Stimulated activated CD4-positive, alpha-beta T cell treated with anti-CD3 and anti-CD28 coated beads, Interleukin-2, amount 100 ng/mL, for 24 hours (primary cell): ENCODE results near the gene MAGEB2.
"Not testable (repeated sequence)": the region's sequence is repeated elsewhere in the genome, so short reads cannot be mapped to it uniquely, and the experiment has no call there.

Experiments used
- DNase-seq, 2 donors: peaks; one replicate each; pipeline ENCODE4 v3.0.0-alpha.2; 2020

MAGEB2 gene

DNA sequence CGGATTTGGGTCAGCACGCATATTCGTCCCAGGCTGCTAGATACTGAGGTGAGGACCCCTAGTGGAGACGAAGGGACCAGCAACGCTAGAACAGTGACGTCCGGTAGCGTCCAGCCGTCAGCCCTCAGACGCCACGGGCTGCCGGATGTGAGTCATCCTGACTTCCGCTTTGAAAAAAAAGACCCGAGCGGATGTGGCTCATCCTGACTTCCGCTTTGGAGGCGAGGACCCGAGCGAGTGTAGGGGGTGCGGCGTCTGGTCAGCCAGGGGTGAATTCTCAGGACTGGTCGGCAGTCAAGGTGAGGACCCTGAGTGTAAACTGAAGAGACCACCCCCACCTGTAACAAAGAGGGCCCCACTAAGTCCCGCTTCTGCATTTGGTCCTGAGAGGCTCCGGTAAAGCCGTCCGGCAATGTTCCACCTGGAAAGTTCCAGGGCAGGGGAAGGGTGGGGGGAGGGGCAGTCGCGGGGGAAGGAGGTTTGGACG is at the start of gene MAGEB2:
Gene MAGEB2 (plus strand): TSS at position 207 of the 487 bp plus-strand sequence. CDS start 3,018 bp downstream, outside the sequence.
- DNase-seq: no peak

DNA sequence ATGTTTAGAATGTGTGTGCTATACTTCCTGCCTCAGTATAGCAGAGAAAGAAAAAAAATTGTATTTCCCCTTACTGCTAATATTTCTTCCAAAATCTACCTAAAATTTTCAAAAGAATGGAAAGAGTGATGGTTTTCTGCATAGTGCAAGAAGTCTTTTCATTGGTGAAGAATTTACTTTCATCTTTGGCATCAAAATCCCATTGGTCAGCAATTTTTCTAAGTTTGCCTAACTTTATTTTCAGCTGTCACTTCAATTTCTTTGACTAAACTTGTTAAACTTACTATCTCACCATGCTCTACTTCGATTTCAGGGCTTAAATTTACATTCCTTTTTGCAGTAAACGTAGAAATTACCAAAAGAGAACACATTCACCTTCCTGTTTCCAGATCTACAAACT is 44.5 kb upstream of the MAGEB2 start:
- DNase-seq: no peak

GRCh38 chrX:30181353-30181752 is 34.0 kb upstream of the MAGEB2 start:
- no peak for DNase-seq

DNA sequence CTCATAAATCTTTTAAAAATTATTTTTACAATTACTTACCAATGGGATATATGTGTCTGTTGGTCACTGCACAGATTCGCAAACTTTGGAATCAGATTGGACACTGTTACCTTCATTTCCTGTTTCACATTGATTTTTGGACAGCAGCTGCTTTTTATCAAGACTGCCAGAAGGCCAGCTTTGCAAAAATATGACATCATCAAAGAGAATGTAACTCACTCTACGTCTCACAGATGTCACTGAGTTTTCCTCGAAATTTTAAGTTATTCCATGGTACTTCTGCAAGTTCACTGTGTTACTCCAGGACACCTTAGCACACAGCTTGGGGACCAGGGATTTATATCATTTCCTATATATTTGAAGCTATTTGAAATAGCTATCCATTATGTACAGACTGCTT is 31.8 kb upstream of the MAGEB2 start:
- no peak for DNase-seq

DNA sequence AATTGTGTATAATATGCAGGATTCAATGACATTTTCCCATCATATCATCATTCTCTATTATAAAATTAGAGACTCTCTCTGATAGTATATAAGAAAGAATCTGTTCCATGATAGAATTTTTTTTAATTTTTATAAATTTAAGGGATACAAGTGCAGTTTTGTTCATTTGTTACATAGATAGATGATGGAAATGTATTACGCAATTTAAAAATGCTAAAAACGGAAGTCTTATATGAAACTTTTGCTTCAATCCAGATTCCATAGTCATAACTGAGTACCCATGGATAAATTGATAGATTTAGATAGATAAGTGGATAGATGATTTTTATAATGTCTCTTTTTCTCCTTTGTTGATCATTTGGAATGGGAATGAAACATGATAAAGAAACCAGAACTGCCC is 24.9 kb upstream of the MAGEB2 start:
- DNase-seq: no peak

DNA sequence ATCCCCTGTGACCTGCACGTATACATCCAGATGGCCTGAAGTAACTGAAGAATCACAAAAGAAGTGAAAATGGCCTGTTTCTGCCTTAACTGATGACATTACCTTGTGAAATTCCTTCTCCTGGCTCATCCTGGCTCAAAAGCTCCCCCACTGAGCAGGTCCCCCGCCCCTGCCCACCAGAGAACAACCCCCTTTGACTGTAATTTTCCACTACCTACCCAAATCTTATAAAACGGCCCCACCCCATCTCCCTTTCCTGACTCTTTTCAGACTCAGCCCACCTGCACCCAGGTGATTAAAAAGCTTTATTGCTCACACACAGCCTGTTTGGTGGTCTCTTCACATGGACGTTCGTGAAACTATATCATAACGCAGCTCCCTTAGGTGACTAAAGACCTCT is 21.5 kb upstream of the MAGEB2 start:
- DNase-seq: not testable (repeated sequence)

DNA sequence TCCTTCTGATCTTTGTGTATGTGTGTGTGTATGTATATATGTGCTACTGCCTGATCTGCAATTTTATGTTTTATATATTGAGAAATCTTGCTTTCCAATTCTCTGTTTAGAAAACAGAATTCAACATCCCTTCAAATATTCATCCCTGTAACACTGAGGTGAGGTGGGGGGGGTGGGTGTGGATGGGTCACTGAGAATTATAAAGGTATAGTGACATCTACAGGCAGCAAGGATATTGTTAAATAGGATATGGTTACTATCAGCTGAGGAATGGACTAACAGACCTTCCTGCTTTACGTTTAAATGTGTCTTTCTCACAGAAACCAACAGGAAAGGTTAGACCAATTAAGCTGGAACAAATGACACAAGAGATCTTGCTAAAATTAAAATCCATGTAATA is 19.0 kb upstream of the MAGEB2 start:
- DNase-seq: no peak

DNA sequence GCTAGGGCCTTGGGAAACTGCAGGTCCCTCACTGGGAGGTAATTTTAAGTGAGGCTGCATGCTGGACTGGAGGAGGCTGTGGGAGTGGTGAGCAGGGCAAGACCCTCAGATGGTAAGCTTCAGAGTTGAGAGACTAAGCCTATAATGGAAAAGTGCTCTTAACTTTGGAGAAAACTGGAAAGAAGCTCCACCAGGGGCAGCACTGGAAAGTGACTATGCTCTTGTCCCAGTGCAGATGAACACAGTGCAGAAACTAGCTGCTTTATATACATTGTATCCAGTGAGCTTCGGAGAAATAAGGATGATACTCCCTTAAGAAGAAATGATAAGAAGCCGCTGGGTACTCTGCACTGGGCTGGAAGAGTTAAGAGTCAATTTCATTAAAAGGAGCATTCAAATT is 3.2 kb upstream of the MAGEB2 start:
- no peak for DNase-seq

DNA sequence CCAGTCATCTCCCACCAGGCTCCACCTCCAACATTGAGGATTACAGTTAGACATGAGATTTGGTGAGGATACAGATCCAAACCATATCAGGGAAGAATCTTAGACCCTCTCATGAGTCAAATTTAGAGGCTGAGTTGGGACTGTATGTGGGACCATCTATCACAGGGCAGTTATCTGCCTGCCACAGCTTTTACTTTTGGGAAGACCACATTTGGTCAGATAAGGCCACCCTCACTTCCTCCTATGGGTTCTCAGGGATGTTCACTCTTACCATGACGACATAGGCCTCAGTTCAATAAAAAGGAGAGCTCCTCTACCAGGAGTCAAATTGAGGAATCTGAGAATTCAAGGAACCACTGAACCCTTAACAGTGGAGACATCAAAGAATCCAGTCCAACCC is 2.1 kb downstream of the MAGEB2 start:
- DNase-seq: no peak

GRCh38 chrX:30219372-30219771 is 4.0 kb downstream of the MAGEB2 start:
- DNase-seq: no peak

DNA sequence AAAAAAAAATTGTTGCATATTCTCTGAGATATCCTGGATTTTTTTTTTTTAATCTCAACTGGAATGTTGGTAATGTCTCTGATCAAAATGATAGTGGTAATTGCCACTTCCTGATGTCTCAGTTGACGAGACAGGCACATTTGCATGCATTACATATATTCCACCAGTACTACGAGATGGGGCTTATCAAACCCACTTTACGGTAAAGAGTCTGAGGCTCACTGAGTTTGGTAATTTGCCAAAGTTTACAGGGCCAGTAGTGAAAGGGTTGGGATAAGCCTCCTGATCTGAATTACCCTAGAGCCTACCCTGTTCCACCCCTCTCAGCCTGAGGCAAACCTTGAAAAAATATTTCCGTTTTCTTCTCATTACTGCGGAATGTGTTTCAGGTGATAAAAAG is 5.3 kb downstream of the MAGEB2 start:
- no peak for DNase-seq

DNA sequence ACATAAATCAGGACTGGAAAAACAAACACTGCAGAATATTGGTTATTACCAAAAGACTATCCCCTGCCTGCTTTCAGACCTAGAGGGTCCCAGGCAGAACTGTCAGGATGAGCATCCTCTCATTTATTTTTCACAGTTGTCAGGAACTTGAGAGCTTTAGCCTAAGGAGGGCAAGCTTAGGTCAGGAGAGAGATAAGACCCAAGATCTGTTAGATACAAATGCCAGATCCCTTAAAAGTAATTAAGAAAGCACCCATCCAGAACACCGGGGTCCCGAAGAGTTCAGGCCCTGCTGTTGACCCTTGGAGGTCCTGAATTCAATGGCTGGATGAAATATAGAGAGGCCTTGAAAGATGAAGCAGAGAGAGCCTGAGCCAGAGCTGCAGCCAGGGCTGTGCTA is 9.2 kb downstream of the MAGEB2 start:
- no peak for DNase-seq

DNA sequence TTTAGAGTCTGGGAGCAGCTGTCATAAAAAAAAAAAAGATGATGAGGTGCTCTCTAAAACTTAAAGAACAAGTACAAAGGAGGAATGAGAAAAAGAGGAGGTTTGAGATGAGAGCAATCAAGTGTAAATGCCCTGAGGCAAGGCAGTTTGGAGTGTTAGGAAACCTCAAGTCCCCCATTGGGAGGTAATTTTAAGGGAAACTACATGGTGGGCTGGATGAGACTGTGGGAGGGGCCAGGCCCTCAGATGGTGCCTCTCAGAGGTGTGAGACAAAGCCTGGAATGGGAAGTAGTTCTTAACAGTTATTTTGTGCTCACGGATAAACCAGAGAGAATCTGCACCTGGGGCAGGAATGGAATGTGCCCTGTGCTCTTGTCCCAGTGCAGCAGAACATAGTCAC is 13.2 kb downstream of the MAGEB2 start:
- DNase-seq: no peak

DNA sequence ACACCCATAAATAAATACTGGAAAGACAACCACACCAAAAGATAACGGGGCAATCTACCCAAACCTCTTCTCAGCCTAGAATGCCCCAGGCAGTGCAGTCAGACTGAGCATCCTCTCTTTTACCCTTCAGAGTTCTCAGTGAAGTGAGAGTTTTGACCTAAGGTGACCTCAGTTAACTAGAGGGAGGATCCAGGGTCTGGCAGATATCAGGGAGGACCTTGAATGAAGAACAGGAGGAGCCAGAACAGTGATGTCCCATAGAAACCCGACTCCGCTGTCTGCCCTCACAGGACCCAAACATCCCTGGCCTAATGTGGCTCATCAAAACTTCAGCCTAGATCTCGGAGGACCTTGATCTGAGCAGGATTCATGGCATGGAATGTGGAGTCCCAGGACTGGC is 15.0 kb downstream of the MAGEB2 start, which contains the start of gene MAGEB3:
Gene MAGEB3 (plus strand): TSS at position 263 of the 400 bp plus-strand sequence. CDS start 5,268 bp downstream, outside the sequence.
- no peak for DNase-seq

GRCh38 chrX:30241724-30242415 is 26.5 kb downstream of the MAGEB2 start, which contains the start of gene MAGEB4:
TSS of gene MAGEB4 (plus strand) at chrX:30242000. CDS start at chrX:30242136, 136 bp downstream.
- DNase-seq: no peak

DNA sequence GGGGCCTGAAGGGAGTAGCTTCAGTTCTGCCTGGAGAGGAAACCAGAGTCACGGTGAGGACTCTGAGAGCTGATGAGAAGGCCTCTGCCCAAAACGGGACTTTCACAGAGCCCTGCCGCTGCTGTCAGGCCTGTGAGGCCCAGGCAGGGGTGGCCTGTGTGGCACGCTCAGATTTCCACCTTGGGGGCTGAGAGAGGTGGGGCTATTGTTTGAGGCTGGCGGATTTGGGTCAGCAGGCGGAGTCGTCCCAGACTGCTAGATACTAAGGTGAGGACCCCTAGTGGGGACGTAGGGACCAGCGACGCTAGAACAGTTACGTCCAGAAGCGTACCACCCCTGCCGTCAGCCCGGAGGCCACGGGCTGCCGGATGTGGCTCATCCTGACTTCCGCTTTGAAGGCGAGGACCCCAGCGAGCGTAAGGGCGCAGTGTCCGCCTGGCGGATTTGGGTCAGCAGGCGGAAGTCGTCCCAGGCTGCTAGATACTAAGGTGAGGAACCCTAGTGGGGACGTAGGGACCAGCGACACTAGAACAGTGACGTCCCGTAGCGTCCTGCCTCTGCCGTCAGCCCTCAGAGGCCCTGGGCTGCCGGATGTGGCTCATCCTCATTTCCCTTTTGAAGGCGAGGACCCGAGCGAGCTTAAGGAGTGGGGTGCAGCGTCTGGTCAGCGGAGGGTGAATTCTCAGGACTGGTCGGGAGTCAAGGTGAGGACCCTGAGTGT is 31.6 kb downstream of the MAGEB2 start, which contains the start of gene MAGEB1:
Gene MAGEB1 (plus strand): TSS at position 378 of the 721 bp plus-strand sequence. CDS start 3,348 bp downstream, outside the sequence.
- DNase-seq: no peak

GRCh38 chrX:30248854-30249253 is 33.5 kb downstream of the MAGEB2 start:
- DNase-seq: no peak

DNA sequence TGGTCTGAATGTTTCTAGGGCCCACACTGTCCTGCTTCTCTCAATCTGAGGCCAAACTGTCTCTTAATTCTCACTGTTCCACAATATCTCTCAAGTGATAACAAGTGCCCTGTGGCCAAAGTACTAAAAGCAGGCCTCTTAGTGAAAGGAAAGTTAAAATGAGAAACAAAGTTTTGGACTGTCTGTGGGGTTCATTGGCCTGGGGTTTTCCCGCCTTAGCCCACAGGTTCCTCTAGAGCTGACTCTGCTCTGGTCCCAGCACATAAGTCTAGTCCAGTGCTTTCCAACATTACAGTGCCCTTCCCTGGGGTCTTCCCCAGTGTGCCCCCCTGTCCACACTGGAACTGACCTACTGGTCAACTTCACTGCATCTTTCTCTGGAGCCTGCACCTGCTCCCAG is 37.9 kb downstream of the MAGEB2 start:
- DNase-seq: no peak

GRCh38 chrX:30259927-30260326 is 44.6 kb downstream of the MAGEB2 start:
- DNase-seq: no peak

GRCh38 chrX:30261012-30261411 is 45.6 kb downstream of the MAGEB2 start:
- DNase-seq: no peak

GRCh38 chrX:30262763-30263162 is 47.4 kb downstream of the MAGEB2 start:
- no peak for DNase-seq
